ENCODE results near the gene CACNA1S. TPM values are rescaled to one million over a fixed set of nuclear protein-coding genes. Genes with fewer than 3 reads are reported as not detected.

The CACNA1S gene
- total and polyA plus RNA-seq, 2 experiments from 2014 or later, result not detected

DNA sequence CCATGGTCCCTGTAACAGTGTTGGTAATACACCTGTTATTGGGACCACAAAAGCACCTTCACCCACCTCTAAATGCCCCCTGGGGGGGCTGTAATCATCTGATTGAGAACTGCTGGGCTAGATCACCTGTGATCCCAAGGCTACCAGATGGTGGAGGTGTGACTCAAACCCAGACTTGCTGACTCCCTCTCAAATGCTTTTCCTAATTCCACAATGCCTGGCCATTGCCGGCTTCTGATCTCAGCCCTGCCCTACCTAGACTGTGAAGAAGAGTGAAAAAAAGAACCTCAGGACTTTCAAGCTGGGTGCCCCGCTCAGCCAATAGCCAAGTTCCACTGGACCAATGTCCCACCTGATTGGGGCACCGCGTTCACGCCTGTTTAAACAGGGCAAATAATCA, 32.5 kb upstream of the CACNA1S start:
- no peak overlapping the region for H2AFZ ChIP-seq
- peaks cover 5% of the 10 kb centered on the region; the same call in 1 of the 2 replicates for H3K36me3 ChIP-seq (ENCODE audit: low read depth)
- TF ChIP-seq EZH2phosphoT487 (IDR thresholded peaks at IDR 0.05; ENCODE audit: insufficient read depth, low read depth) (no peak), EZH2 (IDR thresholded peaks at IDR 0.05; ENCODE audit: insufficient read depth, poor library complexity, severe bottlenecking) (no peak)
- H3K4me2 ChIP-seq (ENCODE audit: unreplicated experiment), result no peak overlapping the region
- H3F3A ChIP-seq (ENCODE audit: insufficient read depth), result no peaks in the 10 kb centered on the region
- no peak for DNase-seq
- no peak overlapping the region for H3K9ac ChIP-seq
- no peaks in the 10 kb centered on the region for H3K79me2 ChIP-seq (ENCODE audit: insufficient read depth)
- no peaks in the 10 kb centered on the region for H3K9me3 ChIP-seq (ENCODE audit: low read depth)
- in situ Hi-C loops (cut with MboI), result no loop called here
- WGBS, 2 experiments (ENCODE audit: low coverage in 1 of 2, low lambda C conversion rate in 2 of 2, missing lambda C conversion rate in 2 of 2), result 76 to 79% methylated on average over 5 of the region's 5 CpGs
- no peaks in the 10 kb centered on the region for H3K9me2 ChIP-seq (ENCODE audit: insufficient read depth)
- no peaks in the 10 kb centered on the region for H3K4me1 ChIP-seq (ENCODE audit: insufficient read depth)
- no peaks in the 10 kb centered on the region for H4K20me1 ChIP-seq (ENCODE audit: insufficient read depth)
- no peak overlapping the region for H3K27ac ChIP-seq
- H3K4me3 ChIP-seq, result no peak overlapping the region
- no peaks in the 10 kb centered on the region for H3K27me3 ChIP-seq (replicated peaks; ENCODE audit: insufficient read depth)

DNA sequence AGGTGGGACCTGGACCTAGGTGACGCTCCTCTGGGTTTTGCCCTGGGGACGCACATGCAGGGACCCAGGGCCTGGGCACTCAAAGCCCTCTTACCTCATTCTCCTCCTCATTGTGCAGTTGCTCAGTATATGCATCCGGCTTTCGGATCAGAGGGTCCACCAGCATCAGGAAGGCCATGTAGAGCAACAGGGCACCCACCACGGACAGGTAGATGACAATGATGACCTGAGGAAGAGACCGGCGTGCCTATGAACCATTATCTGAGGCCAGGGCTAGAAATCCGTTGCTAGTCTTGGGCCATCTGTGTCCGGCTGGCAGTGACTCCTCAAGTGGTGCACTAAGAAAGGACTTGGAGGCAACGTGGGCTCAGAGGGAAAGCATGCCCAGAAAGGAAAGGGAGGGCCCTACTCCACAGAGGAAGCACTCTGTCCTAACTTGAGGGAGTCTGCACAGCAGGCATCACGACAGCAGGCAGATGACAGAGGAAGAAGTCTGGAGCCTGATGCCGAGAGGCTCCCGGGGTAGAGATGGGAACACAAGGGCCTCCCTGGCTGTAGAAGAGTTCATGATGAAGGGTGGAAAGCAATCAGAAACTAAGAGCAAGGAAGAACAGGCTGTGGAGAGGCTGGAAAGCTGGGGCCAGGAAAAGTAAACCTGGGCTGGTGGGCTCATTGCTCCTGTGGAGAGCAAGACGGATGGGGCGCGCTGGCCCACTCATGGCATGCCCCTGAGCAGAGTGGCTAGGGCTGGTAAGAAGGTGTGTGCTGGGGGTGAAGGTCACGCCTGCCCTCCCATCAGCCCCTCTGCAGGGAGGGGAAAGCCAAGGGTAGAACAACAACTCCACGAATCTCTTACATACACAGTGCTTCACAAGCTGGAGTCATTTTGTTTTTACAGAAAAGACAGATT, 31.8 kb upstream of the CACNA1S start:
- no peaks in the 10 kb centered on the region for H3F3A ChIP-seq (ENCODE audit: insufficient read depth)
- no peaks in the 10 kb centered on the region for H3K9me2 ChIP-seq (ENCODE audit: insufficient read depth)
- H2AFZ ChIP-seq, result no peak overlapping the region
- no peaks in the 10 kb centered on the region for H3K27me3 ChIP-seq (replicated peaks; ENCODE audit: insufficient read depth)
- no peak overlapping the region for H3K9ac ChIP-seq
- peaks cover 5% of the 10 kb centered on the region; the same call in 1 of the 2 replicates for H3K36me3 ChIP-seq (ENCODE audit: low read depth)
- TF ChIP-seq EZH2phosphoT487 (IDR thresholded peaks at IDR 0.05; ENCODE audit: insufficient read depth, low read depth) (no peak), EZH2 (IDR thresholded peaks at IDR 0.05; ENCODE audit: insufficient read depth, poor library complexity, severe bottlenecking) (no peak)
- DNase-seq, result no peak
- in situ Hi-C loops (cut with MboI), result no loop called here
- no peak overlapping the region for H3K4me3 ChIP-seq
- H3K79me2 ChIP-seq (ENCODE audit: insufficient read depth), result no peaks in the 10 kb centered on the region
- H3K9me3 ChIP-seq (ENCODE audit: low read depth), result no peaks in the 10 kb centered on the region
- H3K27ac ChIP-seq, result no peak overlapping the region
- no peaks in the 10 kb centered on the region for H4K20me1 ChIP-seq (ENCODE audit: insufficient read depth)
- 82 to 83% methylated on average over 18 of the region's 18 CpGs for WGBS, 2 experiments (ENCODE audit: low coverage in 1 of 2, low lambda C conversion rate in 2 of 2, missing lambda C conversion rate in 2 of 2)
- H3K4me2 ChIP-seq (ENCODE audit: unreplicated experiment), result no peak overlapping the region
- H3K4me1 ChIP-seq (ENCODE audit: insufficient read depth), result no peaks in the 10 kb centered on the region

DNA sequence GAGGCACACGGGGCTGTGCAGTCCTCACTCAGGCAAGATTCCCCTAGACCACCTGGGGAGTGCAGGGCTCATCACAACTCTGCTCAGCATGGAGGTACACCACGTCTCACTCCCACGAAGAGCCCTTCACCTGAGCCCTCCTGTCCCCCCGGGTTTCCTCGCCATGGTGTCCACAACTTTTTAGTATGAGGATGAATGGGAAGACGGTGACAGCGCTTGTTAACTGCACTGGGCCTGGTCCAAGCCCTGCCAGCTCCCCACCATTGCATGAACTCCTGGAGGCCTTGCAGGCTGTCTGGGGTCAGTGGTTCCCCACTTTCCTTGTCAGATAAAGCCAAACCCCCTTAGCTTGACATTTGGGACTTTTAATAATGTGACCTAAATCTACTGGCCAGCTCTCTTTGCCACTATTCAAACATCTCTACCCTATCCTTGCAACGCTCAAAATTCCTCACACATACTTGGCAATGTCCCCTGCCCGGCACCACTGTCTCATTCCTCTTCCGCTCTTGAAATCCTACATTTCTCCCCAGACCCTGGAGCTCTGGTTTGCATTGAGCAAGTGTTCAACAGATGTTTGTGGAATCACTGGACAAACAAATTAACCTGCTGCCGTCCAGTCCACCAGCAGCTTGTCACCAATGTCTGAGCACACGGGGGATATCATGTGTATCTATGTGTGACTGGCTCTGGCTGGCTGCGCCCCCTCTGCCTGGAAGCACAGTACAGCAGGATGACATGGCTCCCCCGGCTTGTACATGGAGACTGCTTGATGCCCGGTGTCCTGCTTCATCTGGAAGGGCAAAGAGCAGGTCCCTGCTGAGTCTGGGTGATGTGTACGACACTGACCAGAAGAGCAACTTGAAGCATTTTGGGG, 30.9 kb upstream of the CACNA1S start:
- Histone ChIP-seq H3K27me3 (replicated peaks; ENCODE audit: insufficient read depth) (no peaks in the 10 kb centered on the region), H4K20me1 (ENCODE audit: insufficient read depth) (no peaks in the 10 kb centered on the region), H3K27ac (no peak overlapping the region), H3F3A (ENCODE audit: insufficient read depth) (no peaks in the 10 kb centered on the region), H2AFZ (no peak overlapping the region), H3K4me3 (no peak overlapping the region), H3K4me2 (ENCODE audit: unreplicated experiment) (no peak overlapping the region), H3K9me3 (ENCODE audit: low read depth) (no peaks in the 10 kb centered on the region), H3K36me3 (ENCODE audit: low read depth) (peaks cover 5% of the 10 kb centered on the region; the same call in 1 of the 2 replicates), H3K9ac (no peak overlapping the region), H3K79me2 (ENCODE audit: insufficient read depth) (no peaks in the 10 kb centered on the region), H3K9me2 (ENCODE audit: insufficient read depth) (no peaks in the 10 kb centered on the region), H3K4me1 (ENCODE audit: insufficient read depth) (peaks cover 2% of the 10 kb centered on the region; the same call in 1 of the 2 replicates)
- TF ChIP-seq EZH2 (IDR thresholded peaks at IDR 0.05; ENCODE audit: insufficient read depth, poor library complexity, severe bottlenecking) (no peak), EZH2phosphoT487 (IDR thresholded peaks at IDR 0.05; ENCODE audit: insufficient read depth, low read depth) (no peak)
- no peak for DNase-seq
- in situ Hi-C loops (cut with MboI), result no loop called here
- WGBS, 2 experiments (ENCODE audit: low coverage in 1 of 2, low lambda C conversion rate in 2 of 2, missing lambda C conversion rate in 2 of 2), result 69% methylated on average over 16 of the region's 16 CpGs

Data from GM23248 (cell line).